Left cardiac atrium (tissue), 4 donors: Measurements from ENCODE around the gene MAPK10. TPM values are rescaled to one million over a fixed set of nuclear protein-coding genes. Genes with fewer than 3 reads are reported as not detected.
"Not testable (repeated sequence)": the region's sequence is repeated elsewhere in the genome, so short reads cannot be mapped to it uniquely, and the experiment has no call there.

ENCODE experiments used
- ATAC-seq, 2 donors: fragments of 200-7000 bp; cut with Tn5 transposase; one replicate each; pipeline ENCODE4 v1.9.1; 2020; ENCODE audit warnings: mild to moderate bottlenecking in 2 of 2, moderate library complexity in 2 of 2
- DNase-seq: peaks from one replicate; pipeline ENCODE4 v3.0.0-alpha.2; 2020
- intact Hi-C, 2 donors: fragments of 100-400 bp; cut with DNase I; formaldehyde crosslinking; loops; one replicate each; pipeline versions ENCODE4 v1.14.1 to v1.15.1; 2022 to 2023
- total RNA-seq, 2 donors: library from RNA; stranded (reverse); fragmentation: NEBNext Ultra II Directional; extraction: Animal tissue kit (Norgen Biotek cat#: 25700); gene quantifications; one replicate each; pipeline ENCODE4 v1.2.1, GENCODE V29; 2021
- donor health status: DM: no; HTN: yes; CAD: no.
- donor health status: DM: no; HTN: yes; CAD: no; lungs with severe emphysema.
- donor health status: DM: yes; HTN: yes; CAD: no.
- donor health status: Dilated cardiomyopathy.

The MAPK10 gene
- total RNA-seq, 2 donors from 2014 or later: 9.8 to 20.3 TPM

- intact Hi-C loops: no loop called here
- no peak for ATAC-seq
These were observed 136.4 kb downstream of the MAPK10 start for GRCh38 chr4:86223472-86223871.

DNA sequence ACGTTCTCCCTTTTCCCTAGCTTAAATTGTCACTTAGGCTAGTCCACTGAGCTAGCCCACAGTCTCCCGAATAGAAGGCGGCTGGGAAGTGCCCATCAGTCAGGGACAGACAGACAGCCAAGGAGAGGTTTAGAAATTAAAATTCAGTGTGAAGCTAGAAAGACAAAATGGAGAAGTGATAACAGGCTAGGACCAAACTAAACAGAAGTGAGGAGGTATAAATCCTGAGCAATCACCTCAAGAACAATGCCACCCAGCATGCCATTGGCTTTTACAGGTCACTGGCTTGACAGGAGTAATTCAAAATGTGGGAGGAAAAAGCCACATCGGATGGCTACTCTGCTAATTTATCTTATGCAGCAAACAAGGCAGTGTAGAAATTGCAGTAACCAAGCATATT, 138.9 kb downstream of the MAPK10 start:
- intact Hi-C loops: no loop called here
- DNase-seq (no peak), ATAC-seq (no peak)

More at GRCh38 chr4:86223472-86223871, 136.4 kb downstream of the MAPK10 start:
- no peak for DNase-seq

- intact Hi-C loops: no loop called here
- ATAC-seq (no peak), DNase-seq (no peak)
These were observed 139.7 kb downstream of the MAPK10 start for GRCh38 chr4:86220121-86220520.

DNA sequence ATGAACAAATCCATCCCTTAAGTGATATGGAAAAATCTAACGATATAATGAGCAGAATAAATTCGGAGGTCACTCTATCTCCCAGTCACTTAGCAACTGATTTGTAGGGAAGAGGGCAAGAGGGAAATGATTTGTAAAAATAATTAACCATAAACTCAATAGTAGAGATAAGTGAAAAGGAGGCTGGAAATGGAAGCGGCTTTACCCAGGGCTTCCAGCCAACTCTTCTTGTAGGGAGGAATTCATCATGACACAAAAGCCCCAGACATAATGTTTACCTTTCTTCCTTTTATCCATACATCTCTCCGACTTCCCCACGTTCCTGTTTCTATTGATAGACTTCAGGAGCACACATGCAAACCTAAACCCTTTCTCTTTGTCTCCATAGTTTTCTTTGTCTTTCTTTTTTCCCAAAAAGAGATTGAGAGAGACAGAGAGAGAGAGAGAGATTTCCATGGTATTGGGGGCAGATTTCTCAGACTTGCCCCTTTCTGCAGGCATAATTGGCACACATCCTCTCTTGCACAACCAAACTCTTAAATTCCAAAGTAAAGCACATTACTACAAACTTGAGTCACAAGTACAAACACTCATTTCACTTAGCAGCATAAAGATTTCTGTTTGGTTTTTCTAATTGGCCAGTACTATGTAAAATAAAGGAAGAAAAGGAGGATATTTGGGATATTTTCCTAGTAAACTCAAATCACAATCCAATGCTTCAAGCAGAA, 140.9 kb downstream of the MAPK10 start:
- no peak for ATAC-seq
- intact Hi-C loops: no loop called here
- DNase-seq: no peak

GRCh38 chr4:86203176-86203575, 156.7 kb downstream of the MAPK10 start:
- ATAC-seq (no peak), DNase-seq (no peak)
- intact Hi-C loops: no loop called here

DNA sequence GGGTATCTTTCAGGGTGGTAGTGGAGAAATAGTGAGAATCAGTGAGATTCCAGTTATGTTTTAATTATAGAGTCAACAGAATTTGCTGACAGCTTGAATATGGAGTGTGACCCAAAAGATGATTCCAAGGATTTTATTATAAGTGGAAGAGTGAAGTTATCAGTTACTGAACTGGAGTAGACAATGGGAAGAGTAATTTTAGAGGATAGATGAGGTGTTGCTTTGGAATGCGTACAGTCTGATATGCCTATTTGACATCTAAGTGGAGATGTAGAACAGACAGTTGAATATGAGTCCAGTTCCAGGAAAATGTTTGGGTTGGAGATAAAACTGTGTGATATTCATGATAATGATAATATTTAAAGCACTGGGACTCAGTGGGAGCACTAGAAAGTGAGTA, 174.2 kb downstream of the MAPK10 start:
- intact Hi-C loops: no loop called here
- no peak for DNase-seq
- ATAC-seq: peak in 1 of 2 donors; percentile 51

DNA sequence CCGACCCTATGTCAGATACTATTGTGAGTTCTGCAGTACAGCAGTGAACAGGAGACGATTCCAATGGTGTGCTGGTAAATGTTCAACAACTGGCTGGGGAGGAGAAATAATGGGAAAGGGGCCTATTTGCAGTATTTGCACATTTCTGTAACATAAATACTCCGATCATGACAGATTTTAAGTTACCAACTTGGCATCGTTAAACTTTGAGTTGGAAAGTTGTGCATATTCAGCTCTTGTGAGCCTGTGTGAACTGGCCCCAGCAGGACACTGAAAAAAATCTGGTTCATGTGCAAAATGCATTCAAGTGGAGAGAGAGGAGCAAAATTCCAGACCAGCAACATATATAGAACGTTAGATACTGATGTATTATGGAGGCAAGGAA, 175.0 kb downstream of the MAPK10 start:
- intact Hi-C loops: no loop called here

DNA sequence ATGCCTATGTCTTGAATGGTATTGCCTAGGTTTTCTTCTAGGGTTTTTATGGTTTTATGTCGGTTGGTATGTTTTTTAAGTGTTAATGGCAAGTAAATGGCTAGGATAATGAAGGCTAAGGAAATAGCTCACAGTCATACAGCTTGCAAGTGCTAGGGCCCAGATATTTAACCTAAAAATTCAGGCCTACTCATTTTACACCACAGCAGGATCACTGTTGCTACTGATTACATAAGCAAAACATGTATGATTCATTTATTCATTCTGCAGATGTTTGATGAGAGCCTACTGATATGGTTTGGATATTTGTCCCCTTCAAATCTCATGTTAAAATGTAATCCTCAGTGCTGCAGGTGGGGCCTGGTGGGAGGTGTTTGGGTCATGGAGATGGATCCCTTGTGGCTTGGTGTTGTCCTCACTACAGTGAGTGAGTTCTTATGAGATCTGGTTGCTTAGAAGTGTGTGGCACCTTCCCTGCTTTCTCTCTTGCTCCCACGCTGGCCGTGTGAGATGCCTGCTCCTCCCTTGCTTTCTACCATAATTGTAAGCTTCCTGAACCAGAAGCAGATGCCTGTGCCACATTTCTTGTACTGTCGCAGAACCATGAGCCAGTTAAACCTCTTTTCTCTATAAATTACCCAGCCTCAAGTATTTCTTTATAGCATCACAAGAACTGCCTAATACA, 175.5 kb downstream of the MAPK10 start:
- intact Hi-C loops: no loop called here
- DNase-seq: no peak
- no peak for ATAC-seq

More for the DNA sequence above, 175.0 kb downstream of the MAPK10 start:
- DNase-seq: no peak
- no peak for ATAC-seq

GRCh38 chr4:86181585-86181984, 178.3 kb downstream of the MAPK10 start:
- ATAC-seq (peak in 1 of 2 donors; percentile 87), DNase-seq (no peak)
- intact Hi-C loops: no loop called here

DNA sequence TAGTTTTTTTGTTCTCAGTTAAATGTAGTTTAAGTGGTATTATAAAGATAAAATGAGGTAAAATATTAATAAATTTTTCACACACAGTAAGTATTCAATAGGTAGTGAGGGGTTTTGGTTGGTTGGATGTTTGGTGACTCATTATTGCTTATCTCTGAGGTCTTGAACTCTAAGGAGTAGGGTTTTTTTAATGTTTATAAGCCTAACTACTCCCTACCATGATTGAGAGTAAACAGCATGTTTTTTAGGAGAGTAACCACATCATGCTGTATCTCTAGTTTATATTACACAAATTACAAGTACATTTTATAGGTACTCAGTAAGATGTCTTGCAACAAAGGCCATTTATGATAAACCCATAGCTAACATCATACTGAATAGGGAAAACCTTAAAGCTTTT, 181.6 kb downstream of the MAPK10 start:
- intact Hi-C loops: no loop called here
- ATAC-seq (no peak), DNase-seq (no peak)

DNA sequence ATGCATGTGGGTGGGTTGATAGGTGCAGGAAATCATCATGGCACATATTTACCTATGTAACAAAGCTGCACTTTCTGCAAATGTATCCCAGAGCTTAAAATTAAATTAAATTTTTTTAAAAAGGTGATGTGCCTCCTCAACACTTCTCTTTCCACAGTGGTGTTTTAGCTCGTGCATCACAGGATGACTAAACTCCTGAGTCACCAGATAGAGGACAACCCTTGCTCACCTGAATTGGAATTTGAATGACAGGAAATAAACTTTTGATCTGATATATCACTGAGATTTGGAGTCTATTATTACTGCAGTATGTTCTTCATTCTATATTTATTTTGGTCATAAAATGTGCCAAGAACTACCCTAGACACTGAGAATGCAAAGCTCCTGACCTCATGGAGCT, 185.3 kb downstream of the MAPK10 start:
- DNase-seq (no peak), ATAC-seq (no peak)
- intact Hi-C loops: no loop called here

DNA sequence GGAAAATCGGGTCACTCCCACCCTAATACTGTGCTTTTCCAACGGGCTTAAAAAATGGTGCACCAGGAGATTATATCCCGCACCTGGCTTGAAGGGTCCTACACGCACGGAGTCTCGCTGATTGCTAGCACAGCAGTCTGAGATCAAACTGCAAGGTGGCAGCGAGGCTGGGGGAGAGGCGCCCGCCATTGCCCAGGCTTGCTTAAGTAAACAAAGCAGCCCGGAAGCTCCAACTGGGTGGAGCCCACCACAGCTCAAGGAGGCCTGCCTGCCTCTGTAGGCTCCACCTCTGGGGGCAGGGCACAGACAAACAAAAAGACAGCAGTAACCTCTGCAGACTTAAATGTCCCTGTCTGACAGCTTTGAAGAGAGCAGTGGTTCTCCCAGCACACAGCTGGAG, 191.5 kb downstream of the MAPK10 start:
- intact Hi-C loops, DNase-seq, ATAC-seq: not testable (repeated sequence)

- ATAC-seq: no peak
- intact Hi-C loops: no loop called here
- no peak for DNase-seq
These were observed 199.4 kb downstream of the MAPK10 start for GRCh38 chr4:86160426-86160825.

DNA sequence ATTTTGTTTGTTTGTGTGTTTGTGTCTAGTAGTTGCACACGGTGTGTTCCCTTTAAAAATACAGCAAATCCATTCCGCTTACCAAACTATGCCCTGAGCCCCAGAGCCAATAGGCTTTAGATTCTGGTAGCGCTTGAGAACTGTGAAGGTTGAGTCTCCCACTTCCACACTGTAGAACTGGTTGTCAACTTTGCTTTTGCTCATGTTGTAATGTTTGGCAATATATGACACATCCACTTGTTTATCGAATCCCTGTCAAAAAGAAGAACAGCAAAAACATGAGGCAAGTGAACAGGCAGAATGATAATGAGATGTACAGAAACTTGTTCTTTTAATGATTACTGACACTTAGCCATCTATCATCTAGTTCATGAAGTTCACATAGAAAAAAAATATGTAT, 200.6 kb downstream of the MAPK10 start:
- ATAC-seq (no peak), DNase-seq (no peak)
- intact Hi-C loops: no loop called here

DNA sequence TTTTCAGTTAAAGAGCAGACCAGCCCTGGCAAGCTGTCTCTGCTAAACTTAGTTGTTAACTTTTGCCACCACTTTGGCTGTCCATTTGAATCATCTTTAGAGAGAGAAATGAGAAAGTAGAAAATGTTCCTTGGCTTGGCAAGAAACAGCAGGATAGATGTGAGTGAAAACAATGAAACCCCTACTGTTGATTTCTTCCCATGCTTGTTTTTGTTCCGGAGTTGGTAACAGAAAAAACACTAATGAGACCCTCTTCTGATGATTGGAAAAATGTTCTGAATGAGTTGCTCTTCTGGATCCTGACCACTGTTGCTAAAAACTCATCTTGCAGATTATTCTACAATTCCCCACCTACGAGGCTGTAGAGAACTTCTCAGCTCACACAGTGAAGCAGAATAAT, 203.3 kb downstream of the MAPK10 start:
- intact Hi-C loops: no loop called here
- ATAC-seq (no peak), DNase-seq (no peak)

GRCh38 chr4:86155766-86156165, 204.1 kb downstream of the MAPK10 start:
- ATAC-seq: no peak
- intact Hi-C loops: no loop called here

GRCh38 chr4:86152454-86152853, 207.4 kb downstream of the MAPK10 start:
- intact Hi-C loops: no loop called here
- DNase-seq: no peak
- peak in 1 of 2 donors; percentile 56 for ATAC-seq

More at GRCh38 chr4:86155766-86156165, 204.1 kb downstream of the MAPK10 start:
- DNase-seq: no peak

GRCh38 chr4:86151196-86151595, 208.7 kb downstream of the MAPK10 start:
- intact Hi-C loops: no loop called here
- no peak for DNase-seq
- ATAC-seq: no peak

GRCh38 chr4:86141161-86141560, 218.7 kb downstream of the MAPK10 start:
- intact Hi-C loops: no loop called here
- ATAC-seq (no peak), DNase-seq (no peak)

- DNase-seq (no peak), ATAC-seq (no peak)
- intact Hi-C loops: no loop called here
These were observed 227.4 kb downstream of the MAPK10 start for GRCh38 chr4:86132468-86132867.

DNA sequence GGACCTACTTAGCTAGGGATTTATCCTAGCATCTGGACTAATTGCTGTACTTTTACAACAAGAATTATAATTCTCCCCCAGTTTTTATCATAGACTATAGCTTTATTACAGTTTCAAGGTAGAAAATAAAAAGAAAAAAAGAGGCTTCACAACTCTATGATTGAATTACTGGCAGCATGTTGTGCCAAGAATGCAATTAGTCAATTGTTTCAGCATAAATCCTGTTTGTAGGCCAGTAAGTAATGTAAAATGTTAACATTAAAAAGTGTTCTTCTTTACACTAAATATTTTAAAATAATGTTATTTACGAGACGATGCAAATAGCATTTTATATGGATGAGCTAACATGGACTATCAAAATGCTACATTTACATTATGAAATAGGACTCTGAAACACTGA, 228.4 kb downstream of the MAPK10 start:
- no peak for ATAC-seq
- no peak for DNase-seq
- intact Hi-C loops: no loop called here
